HUDEP-2 (cell line): ENCODE data around the gene OSBPL9.
"Not testable (repeated sequence)": the region's sequence is repeated elsewhere in the genome, so short reads cannot be mapped to it uniquely, and the experiment has no call there.

Experiments
- DNase-seq, 76 experiments: peaks; one replicate each; lab custom pipeline; 2025; ENCODE audit not compliant: unreplicated experiment in 76 of 76; lab: John Stamatoyannopoulos, UW

OSBPL9 gene

DNA sequence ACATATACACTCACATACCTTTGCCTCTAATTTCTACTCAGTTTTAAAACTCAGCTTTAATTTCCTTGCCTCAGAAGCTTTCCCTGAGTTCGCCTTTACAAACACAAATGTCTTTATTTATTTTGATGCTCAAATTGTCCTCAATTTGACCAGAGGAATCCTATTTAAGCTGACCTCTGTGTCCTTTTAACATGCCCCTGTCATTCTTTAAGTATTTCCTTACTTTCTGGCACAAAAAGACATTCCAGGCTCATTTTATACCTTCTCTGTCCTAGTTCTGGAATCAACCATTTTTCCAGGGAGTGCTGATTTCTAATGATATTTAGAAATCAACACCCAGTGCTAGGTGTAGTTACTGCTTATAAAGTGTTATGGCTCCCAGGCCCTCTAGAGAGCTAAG, 82.5 kb downstream of the OSBPL9 start:
- no peak for DNase-seq

GRCh38 chr1:51701782-51702181, 84.9 kb downstream of the OSBPL9 start:
- not testable (repeated sequence) for DNase-seq

DNA sequence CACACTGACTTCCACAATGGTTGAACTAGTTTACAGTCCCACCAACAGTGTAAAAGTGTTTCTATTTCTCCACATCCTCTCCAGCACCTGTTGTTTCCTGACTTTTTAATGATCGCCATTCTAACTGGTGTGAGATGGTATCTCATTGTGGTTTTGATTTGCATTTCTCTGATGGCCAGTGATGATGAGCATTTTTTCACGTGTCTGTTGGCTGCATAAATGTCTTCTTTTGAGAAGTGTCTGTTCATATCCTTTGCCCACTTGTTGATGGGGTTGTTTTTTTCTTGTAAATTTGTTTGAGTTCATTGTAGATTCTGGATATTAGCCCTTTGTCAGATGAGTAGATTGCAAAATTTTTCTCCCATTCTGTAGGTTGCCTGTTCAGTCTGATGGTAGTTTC, 85.3 kb downstream of the OSBPL9 start:
- not testable (repeated sequence) for DNase-seq

DNA sequence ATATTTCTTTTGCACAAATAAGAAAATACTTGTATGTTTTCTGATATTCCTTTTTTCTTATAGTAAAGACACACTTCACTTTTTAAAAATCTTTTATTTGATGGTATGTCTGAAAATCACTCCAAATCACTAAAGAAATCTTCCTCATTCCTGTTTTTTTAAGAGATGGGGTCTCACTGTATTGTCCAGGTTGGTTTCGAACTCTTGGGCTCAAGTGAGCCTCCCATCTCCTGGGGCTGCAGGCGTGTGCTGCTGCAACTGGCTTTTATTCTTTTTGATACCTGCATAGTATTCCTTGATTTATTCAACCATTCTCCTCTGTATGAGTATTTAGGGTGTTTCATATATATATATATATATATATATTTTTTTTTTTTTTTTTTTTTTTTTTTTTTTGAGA, 88.1 kb downstream of the OSBPL9 start:
- no peak for DNase-seq

- DNase-seq = no peak
Observed at GRCh38 chr1:51708911-51709760, 92.2 kb downstream of the OSBPL9 start.

DNA sequence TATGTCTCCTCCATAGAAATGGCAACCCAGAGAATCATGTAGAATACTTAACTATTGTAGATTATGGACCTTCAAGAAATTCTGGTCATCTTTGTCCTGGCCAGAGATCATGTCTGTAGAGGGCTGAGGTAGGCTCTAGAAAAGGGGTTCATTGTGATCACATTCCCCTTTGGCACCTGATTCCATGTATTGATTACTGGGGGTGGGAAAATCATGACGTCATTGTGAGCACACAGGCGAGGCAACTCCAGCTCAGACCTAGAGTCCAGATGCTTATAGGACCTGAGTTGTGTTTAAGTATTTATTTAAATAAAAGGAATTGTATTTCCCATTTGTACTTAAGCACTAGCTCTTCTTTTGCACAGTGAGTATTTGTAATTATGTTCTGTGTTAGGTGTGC, 93.1 kb downstream of the OSBPL9 start:
- no peak for DNase-seq

DNA sequence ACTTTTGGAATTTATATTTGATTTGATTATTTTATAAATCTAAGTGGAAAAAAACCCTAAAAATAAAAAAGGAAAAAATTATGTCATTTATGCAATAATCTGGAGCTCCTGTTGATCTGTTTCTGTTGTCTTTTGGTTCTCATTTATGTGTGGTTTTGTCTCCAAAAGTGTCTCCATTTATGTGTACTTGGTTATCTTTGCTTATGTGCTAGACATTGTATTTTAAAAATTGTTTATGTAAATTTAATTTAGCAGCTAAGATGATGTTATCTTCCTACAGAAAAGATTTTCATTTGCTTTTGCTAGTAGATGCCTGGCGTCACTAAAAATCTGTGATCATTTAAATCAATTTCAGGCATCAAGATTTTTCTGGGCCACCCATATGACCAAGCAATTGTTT, 95.7 kb downstream of the OSBPL9 start:
- no peak for DNase-seq

- no peak for DNase-seq
Observed at GRCh38 chr1:51714374-51715019, 97.6 kb downstream of the OSBPL9 start.

- no peak for DNase-seq
Observed at GRCh38 chr1:51715369-51715768, 98.5 kb downstream of the OSBPL9 start.

GRCh38 chr1:51716746-51717145, 99.9 kb downstream of the OSBPL9 start:
- no peak for DNase-seq

DNA sequence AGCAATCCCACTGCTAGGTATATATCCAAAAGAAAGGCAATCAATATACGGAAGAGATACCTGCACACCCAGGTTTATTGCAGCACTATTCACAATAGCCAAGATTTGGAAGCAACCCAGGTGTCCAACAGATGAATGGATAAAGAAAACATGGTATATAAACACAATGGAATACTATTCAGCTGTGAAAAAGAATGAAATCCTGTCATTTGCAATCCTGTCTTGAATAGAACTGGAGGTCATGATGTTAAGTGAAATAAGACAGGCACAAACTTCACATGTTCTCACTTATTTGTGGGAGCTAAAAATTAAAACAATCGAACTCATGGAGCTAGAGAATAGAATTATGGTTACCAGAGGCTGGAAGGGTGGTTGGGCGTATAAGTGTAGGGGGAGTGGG, 101.0 kb downstream of the OSBPL9 start:
- DNase-seq = no peak

DNA sequence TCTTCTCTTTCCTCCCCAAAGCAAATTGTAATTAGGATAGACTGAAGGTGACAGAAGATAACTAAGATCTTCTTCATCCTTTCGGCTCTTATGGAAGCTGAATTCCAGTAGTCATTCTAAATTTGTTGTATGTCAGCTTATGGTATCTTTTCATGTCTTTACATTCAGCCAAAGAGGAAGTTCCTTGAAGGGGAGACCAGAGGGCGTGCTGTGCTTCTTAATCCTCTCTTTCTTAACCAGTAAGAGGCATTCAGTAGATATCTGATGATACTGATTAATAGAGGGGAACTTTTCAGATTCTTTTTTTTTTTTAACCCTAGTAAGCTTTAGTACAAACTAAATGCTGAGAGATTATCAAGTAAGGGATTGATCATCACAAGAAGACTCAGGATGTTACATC, 102.3 kb downstream of the OSBPL9 start:
- DNase-seq = peak in 6 of 76 experiments; percentile 2 to 22 (median 12)

GRCh38 chr1:51724797-51725196, 107.9 kb downstream of the OSBPL9 start:
- DNase-seq = no peak

DNA sequence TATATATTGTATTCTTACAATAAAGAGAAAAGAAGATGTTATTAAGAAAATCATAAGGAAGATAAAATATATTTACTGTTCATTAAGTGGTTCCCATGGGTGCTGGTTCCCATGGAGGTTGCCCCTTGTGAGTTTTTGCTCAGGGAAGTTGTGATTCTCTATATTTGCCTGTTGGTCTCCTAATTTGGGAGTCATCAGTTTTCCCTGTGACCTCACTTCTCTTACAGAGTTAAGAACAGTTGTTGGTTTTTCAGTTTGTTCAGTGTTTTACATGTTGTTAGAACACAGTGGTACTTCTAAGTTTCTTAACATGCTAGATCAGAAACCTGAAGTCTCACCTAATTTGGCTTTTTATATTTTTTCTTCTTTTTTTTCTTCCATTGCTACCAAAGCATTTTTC, 109.2 kb downstream of the OSBPL9 start:
- no peak for DNase-seq

DNA sequence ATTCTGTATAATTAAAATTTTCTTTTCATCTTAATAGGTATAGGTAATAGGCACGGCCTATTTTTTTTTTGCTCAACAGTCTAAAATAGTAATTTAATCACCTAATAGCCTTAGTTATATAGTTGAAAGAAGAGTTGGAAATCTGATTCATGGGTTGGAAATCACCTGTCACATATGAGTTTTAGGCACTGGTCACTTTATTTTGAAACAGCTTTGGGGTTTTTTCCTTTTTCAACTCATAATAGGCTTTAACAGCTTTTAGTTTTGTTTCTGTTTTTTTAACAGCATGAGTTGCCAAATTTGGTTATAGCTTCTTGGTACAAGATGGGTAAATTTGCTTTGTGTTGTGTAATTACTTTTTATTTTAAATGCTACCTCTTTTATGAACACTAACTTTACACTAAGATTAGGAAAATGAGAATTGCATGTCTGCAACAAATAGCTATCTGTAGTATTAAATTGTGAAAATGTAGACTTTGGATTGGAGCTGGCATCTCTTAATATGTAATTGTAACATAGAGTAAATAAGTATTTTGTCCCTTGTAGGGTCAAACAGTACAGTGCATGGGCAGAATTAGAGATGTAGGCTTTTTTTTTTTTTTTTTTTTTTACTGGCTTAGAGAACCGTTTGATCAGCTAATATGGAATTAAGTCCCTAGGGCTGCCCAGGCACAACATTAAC, 109.8 kb downstream of the OSBPL9 start:
- no peak for DNase-seq

GRCh38 chr1:51727366-51727765, 110.5 kb downstream of the OSBPL9 start:
- DNase-seq = no peak

DNA sequence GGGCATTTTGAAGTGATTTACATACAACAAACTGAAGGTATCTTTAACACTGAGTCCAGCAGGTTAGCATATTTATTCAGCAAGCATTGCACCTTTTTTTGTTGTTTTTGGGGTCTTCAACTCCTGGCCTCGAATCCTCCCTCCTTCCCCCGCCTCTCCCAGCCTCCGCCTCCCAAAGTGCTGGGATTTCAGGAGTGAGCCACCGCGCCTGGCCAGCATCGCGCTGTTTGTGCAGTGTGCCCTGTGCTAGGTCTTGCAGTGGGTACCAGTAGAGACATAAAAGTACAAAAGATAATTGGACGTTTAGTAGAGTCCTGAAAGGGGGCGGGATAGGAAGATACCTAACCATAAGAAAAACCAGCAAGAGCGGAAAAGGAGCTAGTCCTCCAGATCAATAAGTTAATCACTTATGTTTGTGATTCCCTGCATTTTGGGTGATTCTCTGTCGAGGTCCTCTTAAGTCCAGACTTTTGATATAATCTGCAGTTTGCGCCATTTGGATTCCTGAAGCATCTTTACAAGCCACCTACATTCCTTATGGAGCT, 111.8 kb downstream of the OSBPL9 start:
- no peak for DNase-seq

DNA sequence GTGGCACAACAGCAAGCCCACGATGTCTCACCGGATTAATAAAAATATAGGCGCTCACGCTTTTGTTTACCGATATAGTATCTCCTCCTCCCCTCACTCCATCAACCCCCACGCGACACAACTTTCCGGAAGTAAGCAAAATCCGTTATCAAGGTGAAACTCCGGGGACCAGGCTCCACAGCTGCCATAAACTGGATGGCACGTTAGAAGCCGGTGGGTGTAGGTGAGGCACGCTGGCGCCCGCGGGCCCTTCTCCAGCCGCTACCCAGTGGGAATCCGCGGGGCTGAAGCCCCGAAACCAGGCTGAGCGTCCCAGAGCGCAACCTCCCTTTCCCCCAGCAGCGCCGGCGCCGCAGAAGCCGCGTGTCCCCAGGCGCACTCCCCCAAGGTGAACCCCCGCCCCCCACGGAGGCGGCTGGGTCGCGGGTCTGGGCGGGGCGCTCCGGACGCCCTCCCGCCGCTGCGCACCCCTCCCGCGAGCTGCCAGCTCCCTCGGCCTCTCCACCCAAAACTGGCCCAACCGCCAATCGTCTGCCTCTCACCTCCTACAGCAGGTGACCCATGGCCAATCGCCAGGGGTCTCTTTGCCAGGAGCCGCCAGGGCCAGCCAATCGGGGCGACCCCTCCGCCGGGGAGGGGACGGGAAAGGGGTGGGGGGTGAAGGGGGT, 112.4 kb downstream of the OSBPL9 start:
- peak in 75 of 76 experiments; percentile 76 to 98 (median 96) for DNase-seq

- peak in 7 of 76 experiments; percentile 25 to 57 (median 44) for DNase-seq
Observed at GRCh38 chr1:51729824-51730301, 113.0 kb downstream of the OSBPL9 start.

- DNase-seq = no peak
Observed at GRCh38 chr1:51731998-51732397, 115.1 kb downstream of the OSBPL9 start.
